ENCODE results near the gene LDLRAD2.

Gene LDLRAD2

GRCh38 chr1:21822349-21822748 is 10.3 kb downstream of the LDLRAD2 start:
- H3K27me3 ChIP-seq (ENCODE audit: insufficient read depth, low read length, poor library complexity, severe bottlenecking) = no peaks in the 10 kb centered on the region
- TF ChIP-seq CTCF (conservative IDR thresholded peaks at IDR 0.05; ENCODE audit: low read length) = no peak
- no peak for TF ChIP-seq EZH2phosphoT487 (IDR thresholded peaks at IDR 0.05; ENCODE audit: borderline replicate concordance)
- H3K9ac ChIP-seq (ENCODE audit: low read depth, low read length, poor library complexity, severe bottlenecking) = no peak overlapping the region
- H3F3A ChIP-seq (ENCODE audit: low read depth) = no peaks in the 10 kb centered on the region
- no peak overlapping the region for H3K4me3 ChIP-seq (ENCODE audit: low read length, poor library complexity, severe bottlenecking)
- H3K9me3 ChIP-seq (ENCODE audit: insufficient read depth, low read depth, low read length) = no peaks in the 10 kb centered on the region
- H3K4me1 ChIP-seq (ENCODE audit: insufficient read depth, low read length, poor library complexity, severe bottlenecking) = no peaks in the 10 kb centered on the region
- no peak overlapping the region for H2AFZ ChIP-seq (ENCODE audit: low read length)
- no peaks in the 10 kb centered on the region for H3K36me3 ChIP-seq (ENCODE audit: insufficient read depth, low read length)
- no peaks in the 10 kb centered on the region for H3K9me2 ChIP-seq (replicated peaks; ENCODE audit: low read depth, low read length)
- H3K4me2 ChIP-seq (ENCODE audit: low read depth, low read length, poor library complexity, severe bottlenecking) = no peak overlapping the region
- H3K79me2 ChIP-seq (ENCODE audit: insufficient read depth, low read length) = no peaks in the 10 kb centered on the region
- no peaks in the 10 kb centered on the region for H4K20me1 ChIP-seq (ENCODE audit: insufficient read depth, low read length, poor library complexity, severe bottlenecking)

- TF ChIP-seq EZH2phosphoT487 (IDR thresholded peaks at IDR 0.05; ENCODE audit: borderline replicate concordance) (no peak), CTCF (conservative IDR thresholded peaks at IDR 0.05; ENCODE audit: low read length) (no peak)
- H3K79me2 ChIP-seq (ENCODE audit: insufficient read depth, low read length) = no peaks in the 10 kb centered on the region
- no peaks in the 10 kb centered on the region for H3K4me1 ChIP-seq (ENCODE audit: insufficient read depth, low read length, poor library complexity, severe bottlenecking)
- no peaks in the 10 kb centered on the region for H3K27me3 ChIP-seq (ENCODE audit: insufficient read depth, low read length, poor library complexity, severe bottlenecking)
- no peak overlapping the region for H3K9ac ChIP-seq (ENCODE audit: low read depth, low read length, poor library complexity, severe bottlenecking)
- H2AFZ ChIP-seq (ENCODE audit: low read length) = no peak overlapping the region
- H3K9me3 ChIP-seq (ENCODE audit: insufficient read depth, low read depth, low read length) = no peaks in the 10 kb centered on the region
- H3K9me2 ChIP-seq (replicated peaks; ENCODE audit: low read depth, low read length) = no peaks in the 10 kb centered on the region
- no peak overlapping the region for H3K4me2 ChIP-seq (ENCODE audit: low read depth, low read length, poor library complexity, severe bottlenecking)
- H3K4me3 ChIP-seq (ENCODE audit: low read length, poor library complexity, severe bottlenecking) = no peak overlapping the region
- H3F3A ChIP-seq (ENCODE audit: low read depth) = no peaks in the 10 kb centered on the region
- H4K20me1 ChIP-seq (ENCODE audit: insufficient read depth, low read length, poor library complexity, severe bottlenecking) = no peaks in the 10 kb centered on the region
- no peaks in the 10 kb centered on the region for H3K36me3 ChIP-seq (ENCODE audit: insufficient read depth, low read length)
Measured at GRCh38 chr1:21823206-21823979, 11.3 kb downstream of the LDLRAD2 start.

DNA sequence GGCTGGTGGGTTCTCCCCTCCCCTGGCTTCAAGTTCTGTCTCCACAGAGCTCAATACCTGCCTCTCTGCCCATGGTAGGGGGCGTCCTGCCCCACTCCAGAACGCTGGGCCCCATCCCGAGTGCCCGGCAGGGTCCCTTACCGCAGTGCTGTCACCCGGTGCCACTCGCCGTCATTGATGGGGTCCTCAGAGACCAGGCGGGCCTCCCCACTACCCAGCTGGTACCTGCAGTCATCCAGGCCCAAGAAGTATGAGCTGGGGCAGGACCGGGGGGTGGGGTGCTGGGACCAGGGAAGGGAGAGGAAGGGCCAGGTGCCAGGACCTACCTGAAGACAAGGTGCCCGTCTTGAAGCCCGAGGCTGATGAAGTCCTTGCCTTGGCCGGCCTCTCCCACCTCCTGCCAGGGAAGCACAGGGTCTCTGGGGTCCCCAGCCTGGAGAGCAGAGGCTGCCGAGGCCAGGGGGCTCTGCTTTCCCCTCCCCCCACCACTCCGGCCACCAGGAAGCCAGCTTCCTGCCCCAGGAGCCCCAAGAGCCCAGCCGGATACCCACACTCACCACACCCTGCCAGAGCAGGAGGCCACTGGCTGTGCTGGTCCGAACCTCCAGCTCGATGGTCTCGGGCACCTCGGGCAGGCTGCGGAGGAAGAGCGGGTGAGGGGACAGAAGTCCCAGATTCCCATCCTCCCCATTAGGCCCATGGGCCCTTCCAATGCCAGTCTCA is 12.1 kb downstream of the LDLRAD2 start:
- no peaks in the 10 kb centered on the region for H3K27me3 ChIP-seq (ENCODE audit: insufficient read depth, low read length, poor library complexity, severe bottlenecking)
- H2AFZ ChIP-seq (ENCODE audit: low read length) = no peak overlapping the region
- TF ChIP-seq EZH2phosphoT487 (IDR thresholded peaks at IDR 0.05; ENCODE audit: borderline replicate concordance) (no peak), CTCF (conservative IDR thresholded peaks at IDR 0.05; ENCODE audit: low read length) (no peak)
- H4K20me1 ChIP-seq (ENCODE audit: insufficient read depth, low read length, poor library complexity, severe bottlenecking) = no peaks in the 10 kb centered on the region
- H3K4me2 ChIP-seq (ENCODE audit: low read depth, low read length, poor library complexity, severe bottlenecking) = no peak overlapping the region
- no peak overlapping the region for H3K4me3 ChIP-seq (ENCODE audit: low read length, poor library complexity, severe bottlenecking)
- no peaks in the 10 kb centered on the region for H3F3A ChIP-seq (ENCODE audit: low read depth)
- H3K36me3 ChIP-seq (ENCODE audit: insufficient read depth, low read length) = no peaks in the 10 kb centered on the region
- no peak overlapping the region for H3K9ac ChIP-seq (ENCODE audit: low read depth, low read length, poor library complexity, severe bottlenecking)
- H3K4me1 ChIP-seq (ENCODE audit: insufficient read depth, low read length, poor library complexity, severe bottlenecking) = no peaks in the 10 kb centered on the region
- H3K9me2 ChIP-seq (replicated peaks; ENCODE audit: low read depth, low read length) = no peaks in the 10 kb centered on the region
- H3K9me3 ChIP-seq (ENCODE audit: insufficient read depth, low read depth, low read length) = no peaks in the 10 kb centered on the region
- H3K79me2 ChIP-seq (ENCODE audit: insufficient read depth, low read length) = no peaks in the 10 kb centered on the region

All from Loucy (cell line).